Cardiac ventricle fibroblast (primary cell): ENCODE data around the gene GJA3. TPM values are rescaled to one million over a fixed set of nuclear protein-coding genes. Genes with fewer than 3 reads are reported as not detected.

Source experiments
- total RNA-seq: library from RNA; depleted of rRNA; stranded (reverse); fragments of >200 nt; gene quantifications from 2 replicates; pipeline ENCODE4 v1.2.3, GENCODE V29; 2015

The GJA3 gene
- not detected in 2 replicates for total RNA-seq

DNA sequence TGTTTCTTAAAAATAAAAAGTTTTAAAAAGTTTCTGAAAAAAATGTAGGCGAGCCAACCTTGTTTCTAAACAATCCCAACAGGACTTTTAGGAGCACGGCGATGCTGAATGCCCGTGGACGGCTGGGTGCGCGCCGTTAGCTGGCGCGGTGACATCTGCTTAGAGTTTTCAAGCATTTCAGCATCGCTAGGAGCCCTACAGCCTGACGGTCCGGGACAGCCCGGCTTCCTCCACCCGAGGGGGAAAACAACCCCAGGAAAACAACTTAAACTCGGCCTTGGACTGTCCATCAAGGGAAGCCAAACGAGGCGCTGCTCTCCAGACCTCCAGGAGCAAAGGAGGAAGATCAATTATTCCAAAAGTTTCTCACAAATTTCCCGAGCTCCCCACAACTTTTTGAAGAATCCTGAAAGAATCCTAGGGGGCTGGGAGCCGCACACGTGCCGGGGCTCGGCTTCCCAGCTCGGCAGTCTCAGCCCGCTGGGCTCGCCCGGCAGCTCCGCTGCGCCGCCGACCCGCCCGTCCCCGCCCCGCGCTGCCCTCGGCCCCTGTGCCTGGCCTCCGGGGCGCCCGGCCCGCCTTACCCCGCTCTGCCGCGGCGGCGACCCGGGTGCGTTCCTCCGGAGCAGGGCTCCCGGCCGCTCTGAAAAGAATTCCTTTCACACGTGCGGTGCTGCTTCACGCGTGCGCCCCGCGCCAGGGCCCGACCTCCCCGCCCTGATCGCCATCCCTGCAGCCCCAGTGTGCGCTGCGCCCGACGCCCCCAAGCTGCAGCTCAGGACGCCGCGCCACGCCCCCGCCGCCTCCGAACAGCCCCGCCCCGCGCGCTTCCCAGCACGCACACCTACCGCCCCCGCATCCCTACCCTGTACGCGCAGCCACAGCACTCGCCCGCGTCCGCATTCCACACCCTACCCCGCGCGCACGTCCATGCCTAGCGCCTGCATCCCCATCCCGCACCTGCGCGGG lies at the start of gene GJA3:
TSS of gene GJA3 (minus strand) at position 747 of the 969 bp plus-strand sequence. CDS start 17,764 bp downstream, outside the sequence.

DNA sequence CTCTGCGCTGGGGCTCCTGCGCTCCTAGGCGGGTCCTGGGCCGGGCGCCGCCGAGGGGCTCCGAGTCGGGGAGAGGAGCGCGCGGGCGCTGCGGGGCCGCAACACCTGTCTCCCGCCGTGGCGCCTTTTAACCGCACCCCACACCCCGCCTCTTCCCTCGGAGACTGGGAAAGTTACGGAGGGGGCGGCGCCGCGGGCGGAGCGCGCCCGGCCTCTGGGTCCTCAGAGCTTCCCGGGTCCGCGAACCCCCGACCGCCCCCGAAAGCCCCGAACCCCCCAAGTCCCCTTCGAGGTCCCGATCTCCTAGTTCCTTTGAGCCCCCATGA lies 31.9 kb upstream of the GJA3 start, which contains the start of gene GJB2:
TSS of gene GJB2 (minus strand) at position 103 of the 326 bp plus-strand sequence. CDS start 3,357 bp downstream, outside the sequence.

Other genes starting within 250 kb of the GJA3 start
- gene ZMYM2, start 202.3 kb downstream of the GJA3 start, total RNA-seq = 25.6 and 34.0 TPM in 2 replicates
- not detected in 2 replicates for gene GJB2, start 31.9 kb upstream of the GJA3 start, total RNA-seq
- gene GJB6, start 71.3 kb upstream of the GJA3 start, total RNA-seq = not detected in 2 replicates